H4 (cell line): ENCODE measurements around the gene PSG1. TPM values are rescaled to one million over a fixed set of nuclear protein-coding genes. Genes with fewer than 3 reads are reported as not detected.
A peak's percentile ranks its signal among the peaks of the same experiment; 100 is the strongest.
"Not testable (repeated sequence)": the region's sequence is repeated elsewhere in the genome, so short reads cannot be mapped to it uniquely, and the experiment has no call there.

Source experiments
- DNase-seq: peaks from one replicate; pipeline ENCODE4 v3.0.0-alpha.2; 2015; ENCODE audit warnings: low spot score
- total RNA-seq: library from RNA; depleted of rRNA; stranded (reverse); fragments of >200 nt; shearing (Covaris generic); gene quantifications from 2 replicates; pipeline ENCODE4 v1.2.3, GENCODE V29; 2014; rRNA removed

The PSG1 gene
- not detected in 2 replicates for total RNA-seq

DNA sequence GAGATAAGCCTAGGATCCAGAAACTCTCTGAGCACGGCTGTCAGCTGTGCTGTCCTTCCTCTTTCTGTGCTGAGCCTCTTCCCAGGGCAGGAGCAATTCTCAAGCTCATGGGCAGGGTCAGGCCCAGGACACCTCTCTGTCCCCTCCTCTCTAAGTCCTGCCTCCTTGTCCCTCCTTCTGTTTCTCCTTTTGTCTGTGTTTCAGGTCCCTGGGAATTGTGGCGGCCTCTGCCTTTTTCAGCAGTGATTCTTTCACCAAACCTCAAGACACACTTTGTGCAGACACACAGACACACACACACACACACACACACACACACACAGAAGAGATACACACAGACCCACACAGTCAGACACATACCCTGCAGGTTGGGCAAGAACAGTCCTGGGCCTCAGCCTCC is at the start of gene PSG1:
Gene PSG1, minus strand, starts transcription at position 101 of the 400 bp plus-strand sequence. CDS start 132 bp downstream, outside the sequence.
- no peak for DNase-seq

DNA sequence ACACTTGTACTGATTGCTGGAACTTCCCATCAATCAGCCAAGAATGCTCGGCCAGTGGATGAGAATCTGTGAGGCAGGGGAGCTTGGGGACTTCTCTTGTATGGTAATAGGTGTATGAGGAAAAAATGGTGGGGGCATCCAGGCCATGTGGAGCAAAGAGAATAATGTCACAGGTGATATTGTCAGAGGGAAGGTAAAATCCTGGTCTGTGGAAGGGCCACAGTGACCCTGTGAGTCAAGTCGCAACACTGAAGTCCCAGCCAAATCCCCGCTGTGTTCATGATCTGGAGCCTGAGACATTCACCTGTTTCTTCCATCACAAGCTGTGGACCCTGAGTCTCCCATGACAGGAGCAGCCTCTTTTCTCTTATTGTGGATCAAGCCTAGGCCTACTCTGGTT is 49.4 kb upstream of the PSG1 start:
- no peak for DNase-seq

DNA sequence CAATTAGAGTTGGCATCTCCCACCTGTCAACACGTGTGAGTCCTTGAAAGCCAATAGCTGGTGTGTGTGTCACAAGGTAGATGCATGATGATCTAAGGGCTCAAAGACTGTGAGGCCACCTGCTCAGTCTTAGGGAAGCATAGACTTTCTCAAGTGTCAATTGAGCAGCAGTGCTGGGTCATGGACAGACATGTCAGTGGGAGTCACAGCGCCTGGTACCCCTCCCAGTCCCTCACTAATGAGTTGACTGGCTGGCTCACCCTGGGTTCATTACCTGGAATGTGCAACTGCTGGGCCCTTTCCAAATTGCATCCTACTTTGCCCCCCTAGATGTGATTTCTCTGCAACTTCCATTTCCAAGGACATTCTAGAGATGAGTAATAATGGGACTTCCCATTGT is 47.3 kb upstream of the PSG1 start:
- DNase-seq: no peak

DNA sequence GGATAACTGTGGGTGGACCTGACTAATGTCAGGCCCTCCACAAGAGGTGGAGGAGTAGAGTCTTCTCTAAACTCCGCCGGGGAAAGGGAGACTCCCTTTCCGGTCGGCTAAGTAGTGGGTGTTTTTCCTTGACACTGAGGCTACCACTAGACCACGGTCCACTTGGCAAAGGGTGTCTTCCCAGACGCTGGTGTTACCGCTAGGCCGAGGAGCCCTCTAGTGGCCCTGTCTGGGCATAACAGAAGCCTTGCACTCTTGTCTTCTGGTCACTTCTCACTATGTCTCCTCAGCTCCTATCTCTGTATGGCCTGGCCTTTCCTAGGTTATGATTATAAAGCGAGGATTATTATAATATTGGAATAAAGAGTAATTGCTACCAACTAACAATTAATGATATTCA is 43.6 kb upstream of the PSG1 start:
- peak; percentile 30 for DNase-seq

DNA sequence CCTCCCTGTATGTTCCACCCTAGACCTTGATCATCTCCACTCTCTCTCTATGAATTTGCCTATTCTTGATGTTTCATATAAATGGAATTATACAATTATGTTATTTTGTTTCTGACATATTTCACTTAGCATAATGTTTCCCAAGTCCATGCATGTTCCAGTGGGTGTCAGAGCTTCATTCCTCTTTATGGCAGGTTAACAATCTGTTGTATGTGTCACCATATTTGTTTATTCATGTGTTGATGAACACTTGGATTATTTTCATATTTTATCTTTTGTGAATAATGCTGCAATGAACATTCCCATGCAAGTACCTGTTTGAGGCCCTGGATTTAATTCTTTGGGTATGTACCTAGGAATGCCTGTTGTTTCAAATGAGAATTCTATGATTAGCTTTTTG is 41.5 kb upstream of the PSG1 start:
- not testable (repeated sequence) for DNase-seq

DNA sequence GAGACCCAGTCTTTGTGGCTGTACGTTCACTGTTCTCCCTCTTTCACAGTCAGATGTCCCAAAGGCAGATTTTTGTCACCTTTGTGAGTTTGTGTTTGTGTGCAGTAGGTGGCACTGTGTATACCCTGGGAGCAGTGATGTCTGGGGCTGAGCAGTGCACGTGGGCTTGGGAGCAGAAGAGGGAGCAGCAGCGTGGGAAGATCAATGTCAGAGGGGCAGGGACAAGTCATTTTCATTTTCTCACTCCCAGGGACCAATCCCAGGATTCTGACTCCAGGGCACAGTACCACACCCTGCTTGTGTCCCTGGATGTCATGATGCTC is 40.2 kb upstream of the PSG1 start:
- DNase-seq: peak; percentile 26

DNA sequence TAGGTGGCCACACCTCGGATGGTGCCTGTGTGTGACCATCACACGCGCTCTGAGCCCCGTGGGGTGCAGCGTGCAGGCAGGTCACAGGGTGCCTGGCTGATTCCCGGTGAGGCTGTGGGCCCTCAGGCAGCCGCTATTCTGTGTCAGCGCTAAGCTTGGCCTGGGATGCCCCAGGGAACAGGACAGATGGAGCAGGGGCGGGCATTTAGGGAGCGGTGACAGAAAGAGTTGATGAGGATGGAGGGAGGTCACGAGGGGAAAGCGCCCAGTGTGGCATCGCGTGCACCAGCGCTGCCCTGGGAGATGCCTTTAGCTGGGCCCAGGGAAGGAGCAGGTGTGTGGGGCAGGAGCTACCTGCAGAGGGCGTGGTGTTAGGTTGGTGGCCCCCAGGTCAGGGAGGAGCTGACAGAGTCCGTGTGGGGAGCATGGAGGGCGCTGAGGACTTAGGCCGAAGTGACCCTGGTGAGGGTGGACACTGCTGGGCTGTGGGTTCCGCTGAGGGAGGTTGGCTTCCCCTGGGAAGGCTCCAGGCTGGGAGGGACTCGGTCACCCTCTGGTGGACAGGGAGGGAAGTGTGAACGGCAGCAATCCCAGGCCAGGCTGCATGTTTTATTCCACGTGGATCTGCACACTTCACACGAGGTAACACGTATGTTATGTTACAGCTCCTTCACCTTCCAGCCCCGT is 39.7 kb upstream of the PSG1 start:
- DNase-seq: not testable (repeated sequence)

DNA sequence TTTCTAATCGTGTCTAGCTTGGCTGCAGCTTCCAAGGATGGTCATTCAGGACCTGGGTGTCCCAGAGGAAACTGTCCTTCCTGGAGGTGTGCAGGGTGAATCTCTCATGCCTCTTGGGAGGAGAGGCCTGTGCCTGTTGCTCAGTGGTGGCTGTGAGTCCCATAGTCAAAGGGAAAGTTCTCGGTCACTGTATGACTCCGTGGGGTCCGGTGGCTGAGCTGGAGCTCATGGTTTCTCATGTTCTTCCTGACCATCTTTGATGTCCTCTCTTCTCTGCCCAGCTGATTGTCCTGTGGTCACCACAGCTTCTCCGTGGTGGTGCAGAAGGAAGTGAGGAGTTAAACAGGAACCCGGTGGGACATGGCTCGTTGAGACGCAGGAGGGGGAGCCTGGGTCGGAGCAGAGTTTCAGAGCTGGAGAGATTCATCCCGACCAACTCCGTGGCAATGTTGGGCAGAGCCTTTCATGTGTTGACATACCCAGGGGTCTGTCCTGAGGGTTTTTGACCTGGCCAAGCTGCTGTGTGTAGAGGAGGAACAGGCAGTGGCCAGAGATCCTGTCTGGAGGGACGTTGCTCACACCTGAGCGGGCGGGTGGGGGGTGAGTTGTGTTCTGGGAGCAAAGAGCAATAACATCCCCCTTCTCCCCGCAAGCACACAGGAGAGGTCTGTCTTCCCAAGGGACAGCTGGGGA is 39.0 kb upstream of the PSG1 start:
- not testable (repeated sequence) for DNase-seq

DNA sequence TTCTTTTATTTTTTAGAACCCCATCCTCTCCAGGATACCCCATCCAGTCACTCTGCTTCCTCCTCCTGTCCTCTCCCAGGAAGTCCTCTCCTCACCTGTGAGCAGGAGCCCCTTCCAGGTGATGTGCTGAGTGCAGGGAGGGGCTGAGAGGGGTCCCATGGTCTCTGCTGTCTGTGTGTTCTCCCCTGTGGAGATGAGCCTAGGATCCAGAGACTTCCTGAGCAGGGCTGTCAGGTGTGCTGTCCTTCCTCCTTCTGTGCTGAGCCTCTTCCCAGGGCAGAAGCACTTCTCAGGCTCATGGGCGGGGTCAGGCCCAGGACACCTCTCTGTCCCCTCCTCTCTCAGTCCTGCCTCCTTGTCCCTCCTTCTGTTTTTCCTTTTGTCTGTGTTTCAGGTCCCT is 38.1 kb upstream of the PSG1 start, which contains the start of gene PSG6:
Gene PSG6, minus strand, starts transcription at position 261 of the 400 bp plus-strand sequence. Its CDS starts 102 bp downstream, at position 159.
- not testable (repeated sequence) for DNase-seq

DNA sequence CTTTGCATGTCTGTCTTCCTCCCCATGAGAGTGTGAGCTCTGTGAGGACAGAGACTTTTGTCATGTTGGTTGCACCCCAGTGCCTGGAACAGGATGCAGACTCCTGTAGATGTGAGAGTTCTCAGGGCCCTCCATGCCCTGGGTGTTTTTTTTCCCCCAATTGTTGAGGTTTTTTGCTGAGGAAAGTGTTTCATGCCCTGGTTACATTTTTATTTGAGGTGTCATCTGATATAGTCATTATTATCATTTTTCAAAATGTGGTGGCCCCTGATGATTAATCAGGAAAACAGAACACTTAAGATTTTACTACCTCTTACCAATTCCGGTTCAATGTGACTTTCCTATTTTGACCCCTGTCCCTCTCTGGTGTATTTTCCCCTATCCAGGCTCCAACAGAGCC is 37.4 kb upstream of the PSG1 start:
- DNase-seq: not testable (repeated sequence)

DNA sequence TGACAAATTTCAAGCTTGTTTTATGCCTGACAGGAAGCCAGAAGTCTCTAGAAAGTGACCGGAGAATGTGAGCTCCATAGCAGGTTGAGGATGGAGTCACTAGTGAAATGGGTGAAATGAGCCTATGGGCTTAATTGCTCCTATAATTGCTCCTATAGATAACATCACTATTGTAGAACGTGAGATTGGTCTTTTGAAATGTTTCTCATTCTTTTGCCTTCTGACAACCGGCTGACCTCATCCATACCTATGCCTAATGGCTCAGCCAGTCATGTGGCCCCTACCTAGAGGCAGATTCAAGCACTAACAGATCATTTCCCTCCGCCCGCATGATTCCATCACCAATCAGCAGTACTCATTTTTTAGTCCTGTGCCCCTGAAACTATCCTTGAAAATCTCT is 34.0 kb upstream of the PSG1 start:
- not testable (repeated sequence) for DNase-seq

DNA sequence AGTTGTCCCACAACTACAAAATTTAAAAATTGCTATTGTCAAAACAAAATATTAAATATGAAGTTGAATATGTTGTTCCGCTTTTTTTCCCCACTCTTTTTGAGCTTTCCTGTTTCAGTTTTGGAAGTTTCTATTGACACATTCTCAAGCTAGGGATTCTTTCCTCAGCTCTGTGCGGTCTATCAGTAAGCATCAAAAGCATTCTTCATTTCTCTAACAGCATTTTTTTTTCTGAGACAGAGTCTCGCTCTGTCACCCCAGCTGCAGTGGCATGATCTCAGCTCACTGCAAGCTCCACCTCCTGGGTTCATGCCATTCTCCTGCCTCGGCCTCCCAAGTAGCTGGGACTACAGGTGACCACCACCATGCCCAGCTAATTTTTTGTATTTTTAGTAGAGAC is 33.4 kb upstream of the PSG1 start:
- not testable (repeated sequence) for DNase-seq

DNA sequence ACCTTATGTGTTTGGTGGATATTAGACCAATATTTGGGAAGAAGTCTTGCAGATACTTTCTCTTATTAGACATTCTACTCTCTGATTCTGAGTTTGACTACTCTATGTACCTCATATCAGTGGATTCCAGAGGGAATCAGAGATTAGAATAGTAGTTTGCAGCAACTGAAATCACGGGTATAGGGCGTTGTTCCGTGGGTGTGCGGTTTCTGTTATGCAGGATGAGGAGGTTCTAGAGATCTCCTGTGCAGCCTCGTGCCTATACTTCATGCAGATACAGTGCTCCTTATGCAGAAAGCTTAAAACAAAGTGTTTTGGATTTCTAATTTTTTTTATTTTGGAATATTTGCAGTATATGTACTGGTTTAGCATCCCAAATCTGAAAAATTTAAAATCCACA is 32.2 kb upstream of the PSG1 start:
- DNase-seq: not testable (repeated sequence)

DNA sequence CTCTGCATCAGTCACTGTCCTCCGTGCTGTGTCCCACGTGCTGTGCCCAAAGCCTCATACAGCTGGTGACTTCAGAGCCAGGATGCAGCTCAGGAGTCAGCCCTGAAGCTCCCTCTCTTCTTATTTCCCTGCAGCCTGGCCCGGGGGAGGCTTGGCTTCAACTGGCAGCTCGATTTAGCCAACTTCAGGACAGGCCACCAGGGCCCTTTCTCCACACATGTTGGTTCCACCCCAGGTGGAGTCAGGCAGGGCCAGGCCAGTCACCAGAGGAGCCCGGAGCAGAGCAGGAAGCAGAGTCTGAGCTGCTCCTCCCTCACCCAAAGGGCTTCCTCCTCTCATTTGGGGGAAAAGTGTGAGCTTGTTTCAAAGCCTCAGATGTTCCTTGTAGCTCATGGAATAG is 26.6 kb upstream of the PSG1 start:
- not testable (repeated sequence) for DNase-seq

DNA sequence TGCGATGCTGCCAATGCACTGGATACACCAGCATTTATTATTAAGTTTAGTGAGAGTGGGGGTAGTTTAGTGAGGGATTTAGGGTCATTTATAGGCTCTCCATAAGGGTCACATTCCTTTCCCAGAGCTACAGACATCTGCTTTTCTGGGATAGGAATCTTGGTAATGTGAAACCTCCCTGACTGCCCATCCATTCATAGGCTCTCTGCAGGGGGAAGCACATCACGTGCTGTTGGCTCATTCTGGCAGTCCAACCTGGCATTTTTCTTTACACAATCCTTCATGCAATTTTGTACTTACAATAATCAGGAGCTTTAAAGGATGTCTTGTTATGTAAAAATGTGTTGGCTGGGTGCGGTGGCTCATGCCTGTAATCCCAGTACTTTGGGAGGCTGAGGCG is 21.0 kb upstream of the PSG1 start:
- DNase-seq: not testable (repeated sequence)

DNA sequence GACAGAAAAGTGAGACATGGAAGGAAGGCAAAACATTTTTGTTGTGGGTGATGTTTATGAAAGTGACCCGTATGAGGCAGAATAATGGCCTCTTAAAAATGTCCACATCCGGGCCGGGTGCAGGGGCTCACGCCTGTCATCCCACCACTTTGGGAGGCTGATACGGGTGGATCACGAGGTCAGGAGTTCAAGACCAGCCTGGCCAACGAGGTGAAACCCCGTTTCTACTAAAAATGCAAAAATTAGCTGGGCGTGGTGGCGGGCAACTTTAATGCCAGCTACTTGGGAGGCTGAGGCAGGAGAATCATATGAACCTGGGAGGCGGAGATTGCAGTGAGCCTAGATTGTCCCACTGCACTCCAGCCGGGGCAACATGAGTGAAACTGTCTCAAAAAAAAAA is 20.2 kb upstream of the PSG1 start:
- DNase-seq: not testable (repeated sequence)

DNA sequence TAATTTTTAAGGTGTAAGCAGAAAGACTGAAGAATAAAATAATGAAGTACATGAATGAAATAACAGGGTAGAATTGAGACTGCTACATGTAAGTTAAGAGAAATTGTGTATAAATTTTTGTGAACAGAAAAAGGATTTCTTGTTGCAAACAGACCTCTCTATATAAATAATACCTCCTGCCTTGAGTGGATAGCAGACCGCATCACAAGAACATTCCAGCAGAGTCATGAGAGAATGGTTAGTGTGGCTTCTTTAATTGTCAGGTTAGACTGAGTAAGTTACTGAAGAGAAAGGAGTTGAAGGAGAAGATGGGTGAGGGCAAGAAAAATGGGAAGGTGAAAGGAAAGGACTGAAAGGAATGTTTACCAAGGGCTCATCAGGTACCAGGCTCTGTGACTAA is 19.6 kb upstream of the PSG1 start:
- DNase-seq: not testable (repeated sequence)

DNA sequence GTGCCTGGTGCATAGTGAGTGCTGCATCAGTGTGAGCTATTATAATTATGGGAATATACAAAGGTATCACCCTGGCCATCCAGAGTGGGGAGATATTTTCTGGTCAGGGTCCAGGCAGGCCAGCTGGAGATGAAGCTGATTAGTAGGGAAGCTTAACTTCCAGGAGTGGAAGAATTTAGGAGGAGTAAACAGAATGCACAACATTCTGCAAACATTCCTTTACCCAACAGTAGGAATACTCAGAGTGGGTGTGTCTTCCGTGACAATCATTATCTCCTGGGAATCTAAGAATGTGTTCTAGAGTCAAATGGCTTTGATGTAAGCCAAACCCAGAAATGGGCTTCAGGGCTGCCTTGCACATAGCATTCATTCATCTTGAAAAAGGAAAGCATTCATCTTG is 19.1 kb upstream of the PSG1 start:
- DNase-seq: not testable (repeated sequence)

DNA sequence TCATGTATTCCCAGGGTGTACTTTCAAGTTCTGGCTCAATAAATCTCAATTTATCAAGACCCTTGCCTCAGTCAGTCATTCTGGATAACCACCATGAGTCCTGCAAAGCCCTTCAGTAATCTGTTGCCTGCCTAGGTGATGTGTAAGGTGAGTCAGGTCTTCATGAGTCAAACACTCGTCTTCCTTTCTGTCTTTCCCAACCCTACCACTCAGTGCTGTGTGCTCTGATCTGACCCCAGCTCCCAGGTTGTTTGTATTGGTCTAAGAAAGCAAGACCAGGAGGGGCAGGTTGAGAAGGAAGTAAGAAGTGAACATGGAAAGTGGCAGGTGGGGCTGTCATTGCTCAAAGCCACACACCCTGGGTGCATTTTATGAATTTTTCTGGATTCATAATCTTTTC is 18.2 kb upstream of the PSG1 start:
- DNase-seq: not testable (repeated sequence)

DNA sequence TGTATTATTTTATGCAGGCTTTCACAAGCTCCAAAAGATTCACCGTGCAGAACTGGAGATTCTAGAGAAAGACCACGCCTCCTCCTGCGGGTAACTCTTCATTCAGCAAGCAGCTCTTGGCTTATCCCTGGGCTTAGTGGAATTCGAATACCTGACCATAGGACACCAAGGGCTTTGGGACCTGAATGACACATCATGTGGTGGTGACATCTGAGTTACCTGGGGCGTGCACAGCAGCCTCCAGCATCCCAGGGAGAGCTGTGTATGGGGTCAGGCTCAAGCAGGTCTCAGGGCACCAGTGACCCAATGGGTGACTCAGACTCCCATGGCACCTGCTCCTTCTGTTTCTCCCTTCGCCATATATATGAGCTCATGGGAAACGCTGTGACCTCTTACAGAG is 10.9 kb upstream of the PSG1 start:
- not testable (repeated sequence) for DNase-seq

DNA sequence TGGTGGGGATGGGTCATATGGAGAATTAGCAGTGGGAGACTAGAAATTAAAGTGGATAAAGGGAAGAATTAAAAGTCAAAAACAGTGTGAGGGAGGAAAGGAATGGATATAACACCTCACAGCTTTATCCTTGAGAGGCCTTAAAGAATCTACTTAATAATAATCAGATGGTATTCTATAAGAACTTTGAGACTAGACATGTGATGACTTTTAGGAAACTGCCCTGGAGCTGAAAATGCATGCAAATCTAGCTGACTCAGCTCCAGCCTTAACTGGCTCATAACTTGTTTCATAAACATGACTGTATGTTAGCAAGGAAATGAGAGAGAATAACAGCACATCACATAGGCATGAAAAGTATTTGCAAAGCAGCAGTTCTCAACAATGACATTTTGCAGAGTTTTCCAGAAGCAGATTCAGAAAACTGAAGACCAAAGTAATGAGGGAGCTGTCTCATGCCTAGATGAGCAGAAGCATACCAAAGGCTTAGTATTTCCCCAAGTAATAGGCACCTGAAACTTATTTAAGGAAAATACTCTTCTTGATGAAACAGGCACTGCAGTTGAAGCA is 8.4 kb upstream of the PSG1 start:
- DNase-seq: not testable (repeated sequence)

DNA sequence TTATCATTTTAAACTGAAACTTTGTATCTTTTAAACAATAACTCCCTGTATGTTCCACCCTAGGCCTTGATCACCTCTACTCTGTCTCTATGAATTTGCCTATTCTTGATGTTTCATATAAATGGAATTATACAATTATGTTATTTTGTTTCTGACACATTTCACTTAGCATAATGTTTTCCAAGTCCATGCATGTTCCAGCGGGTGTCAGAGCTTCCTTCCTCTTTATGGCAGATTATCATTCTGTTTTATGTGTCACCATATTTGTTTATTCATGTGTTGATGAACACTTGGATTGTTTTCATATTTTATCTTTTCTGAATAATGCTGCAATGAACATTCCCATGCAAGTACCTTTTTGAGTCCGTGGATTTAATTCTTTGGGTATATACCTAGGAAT is 3.2 kb upstream of the PSG1 start:
- not testable (repeated sequence) for DNase-seq

DNA sequence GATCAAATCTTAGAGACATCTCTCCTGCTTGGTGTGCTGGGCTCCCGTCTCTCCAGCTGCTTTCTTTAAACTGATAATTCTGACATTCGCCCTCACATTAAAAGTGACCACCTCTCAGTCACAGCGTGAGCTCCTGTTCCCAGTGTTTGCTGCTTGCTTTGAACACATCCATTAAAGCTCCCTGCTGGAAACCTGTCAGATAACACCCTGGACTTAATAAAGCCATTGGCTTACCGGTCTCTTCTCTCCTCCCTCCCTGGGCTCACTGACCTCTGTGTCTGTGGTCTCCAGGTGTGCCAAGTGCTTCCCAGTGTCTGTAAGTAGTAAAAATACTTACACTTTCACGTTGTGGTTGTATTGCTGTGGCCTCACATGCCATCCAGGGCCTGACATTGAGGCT is 2.5 kb upstream of the PSG1 start:
- DNase-seq: not testable (repeated sequence)
